Epidermal melanocyte (primary cell): ENCODE measurements around the gene THOP1.

Source experiments
- DNase-seq: peaks from one replicate; pipeline ENCODE4 v3.0.0; 2011; ENCODE audit warnings: low spot score; ENCODE audit not compliant: insufficient read length

The THOP1 gene

GRCh38 chr19:2853015-2853606, 67.8 kb downstream of the THOP1 start:
- no peak for DNase-seq

GRCh38 chr19:2854849-2855248, 69.5 kb downstream of the THOP1 start:
- no peak for DNase-seq

DNA sequence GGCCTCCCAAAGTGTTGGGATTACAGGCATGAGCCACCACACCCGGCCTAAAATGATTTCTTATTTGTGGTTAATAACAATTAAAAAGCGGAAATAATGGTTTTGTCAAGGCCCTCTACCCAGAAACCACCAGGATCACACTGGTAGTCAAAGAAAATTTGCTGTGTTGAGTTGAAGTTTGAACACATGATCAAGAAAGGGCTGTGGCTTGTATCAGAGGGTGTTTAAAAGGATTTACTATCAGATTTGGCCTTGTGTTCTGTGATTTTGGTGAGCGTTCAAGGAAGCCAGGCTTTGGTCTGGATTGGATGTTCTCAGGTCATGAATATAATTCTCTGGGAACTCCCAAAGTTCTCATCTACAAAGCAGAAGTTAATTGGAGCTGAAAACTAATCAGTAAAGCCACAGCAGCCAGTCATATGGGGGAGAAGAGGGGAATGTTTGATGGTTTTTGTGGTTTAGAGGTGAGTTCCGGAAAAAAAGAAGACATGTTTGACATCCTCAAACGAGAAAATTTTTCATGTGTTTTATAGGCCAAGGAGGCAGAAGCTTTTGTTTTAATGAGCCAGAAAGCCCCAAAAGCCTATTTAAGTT, 71.3 kb downstream of the THOP1 start:
- no peak for DNase-seq

- no peak for DNase-seq
Observed at GRCh38 chr19:2858864-2859263, 73.6 kb downstream of the THOP1 start.

GRCh38 chr19:2863816-2864215, 78.5 kb downstream of the THOP1 start:
- DNase-seq, result no peak
